Prostate gland (tissue), 2 donors: Measurements from ENCODE around the gene TRIM50.
"Not testable (repeated sequence)": the region's sequence is repeated elsewhere in the genome, so short reads cannot be mapped to it uniquely, and the experiment has no call there.

Experiments
- POLR2A ChIP-seq: fragments of 450-650 bp; IDR thresholded peaks from one replicate; pipeline ENCODE4 v1.6.1; 2016; ENCODE audit warnings: antibody characterized with exemption, mild to moderate bottlenecking
- POLR2AphosphoS5 ChIP-seq: sonication (generic); formaldehyde crosslinking; IDR thresholded peaks from one replicate; pipeline ENCODE4 v1.6.1; 2017; ENCODE audit warnings: antibody characterized with exemption
- TF ChIP-seq, protein P1 (sequence below), 4 experiments: fragments of 200-600 bp in 2 of 4; fragments of 450-650 bp in 2 of 4; sonication (generic) in 2 of 4; IDR thresholded peaks; 1 replicate in 3 of 4; 2 replicates in 1 of 4; pipeline ENCODE4 v1.5.1; 2016 to 2019; ENCODE audit warnings: antibody characterized with exemption in 4 of 4, mild to moderate bottlenecking in 2 of 4, moderate library complexity in 2 of 4

- TF ChIP-seq, protein P1, sequence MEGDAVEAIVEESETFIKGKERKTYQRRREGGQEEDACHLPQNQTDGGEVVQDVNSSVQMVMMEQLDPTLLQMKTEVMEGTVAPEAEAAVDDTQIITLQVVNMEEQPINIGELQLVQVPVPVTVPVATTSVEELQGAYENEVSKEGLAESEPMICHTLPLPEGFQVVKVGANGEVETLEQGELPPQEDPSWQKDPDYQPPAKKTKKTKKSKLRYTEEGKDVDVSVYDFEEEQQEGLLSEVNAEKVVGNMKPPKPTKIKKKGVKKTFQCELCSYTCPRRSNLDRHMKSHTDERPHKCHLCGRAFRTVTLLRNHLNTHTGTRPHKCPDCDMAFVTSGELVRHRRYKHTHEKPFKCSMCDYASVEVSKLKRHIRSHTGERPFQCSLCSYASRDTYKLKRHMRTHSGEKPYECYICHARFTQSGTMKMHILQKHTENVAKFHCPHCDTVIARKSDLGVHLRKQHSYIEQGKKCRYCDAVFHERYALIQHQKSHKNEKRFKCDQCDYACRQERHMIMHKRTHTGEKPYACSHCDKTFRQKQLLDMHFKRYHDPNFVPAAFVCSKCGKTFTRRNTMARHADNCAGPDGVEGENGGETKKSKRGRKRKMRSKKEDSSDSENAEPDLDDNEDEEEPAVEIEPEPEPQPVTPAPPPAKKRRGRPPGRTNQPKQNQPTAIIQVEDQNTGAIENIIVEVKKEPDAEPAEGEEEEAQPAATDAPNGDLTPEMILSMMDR (IDR thresholded peaks at IDR 0.05), result not testable (repeated sequence)
- not testable (repeated sequence) for TF ChIP-seq POLR2AphosphoS5, POLR2A
Measured at GRCh38 chr7:73297706-73298105, 30.2 kb downstream of the TRIM50 start.
